ENCODE data around the gene ZBTB46.

The ZBTB46 gene

GRCh38 chr20:63765902-63766301 lies 65.2 kb downstream of the ZBTB46 start:
- DNase-seq = no peak

GRCh38 chr20:63765082-63765873 lies 65.8 kb downstream of the ZBTB46 start:
- DNase-seq = no peak

GRCh38 chr20:63759377-63759901 lies 71.6 kb downstream of the ZBTB46 start:
- DNase-seq = no peak

- no peak for DNase-seq
These were observed 72.9 kb downstream of the ZBTB46 start for GRCh38 chr20:63758152-63758551.

GRCh38 chr20:63756648-63756991 lies 74.4 kb downstream of the ZBTB46 start:
- DNase-seq = no peak

GRCh38 chr20:63755933-63756647 lies 75.0 kb downstream of the ZBTB46 start:
- DNase-seq = no peak

- no peak for DNase-seq
These were observed 77.1 kb downstream of the ZBTB46 start for GRCh38 chr20:63754008-63754407.

GRCh38 chr20:63753381-63753780 lies 77.7 kb downstream of the ZBTB46 start:
- no peak for DNase-seq

GRCh38 chr20:63752411-63753101 lies 78.5 kb downstream of the ZBTB46 start:
- peak in 1 of 3 experiments; percentile 53 for DNase-seq

- DNase-seq = peak in 2 of 3 experiments; percentile 33 to 36
These were observed 79.4 kb downstream of the ZBTB46 start for GRCh38 chr20:63751471-63752271.

- DNase-seq = peak in 2 of 3 experiments; percentile 31 to 36
These were observed 80.1 kb downstream of the ZBTB46 start for GRCh38 chr20:63750807-63751470.

GRCh38 chr20:63749597-63750508 lies 81.2 kb downstream of the ZBTB46 start:
- no peak for DNase-seq

- DNase-seq = no peak
These were observed 82.2 kb downstream of the ZBTB46 start for GRCh38 chr20:63748934-63749270.

- DNase-seq = no peak
These were observed 82.8 kb downstream of the ZBTB46 start for GRCh38 chr20:63748070-63748933.

GRCh38 chr20:63747622-63748069 lies 83.4 kb downstream of the ZBTB46 start:
- no peak for DNase-seq

GRCh38 chr20:63746751-63747315 lies 84.2 kb downstream of the ZBTB46 start:
- DNase-seq = no peak

GRCh38 chr20:63745961-63746731 lies 84.9 kb downstream of the ZBTB46 start:
- DNase-seq = no peak

- no peak for DNase-seq
These were observed 85.6 kb downstream of the ZBTB46 start for GRCh38 chr20:63745424-63745805.
